ENCODE results near the gene COL1A2.

COL1A2 gene

GRCh38 chr7:94362276-94362675, 32.4 kb upstream of the COL1A2 start:
- Histone ChIP-seq H3K9me2 (replicated peaks; ENCODE audit: low read depth, low read length) (no peaks in the 10 kb centered on the region), H3K4me1 (ENCODE audit: insufficient read depth, low read length, poor library complexity, severe bottlenecking) (no peaks in the 10 kb centered on the region), H3K4me3 (ENCODE audit: low read length, poor library complexity, severe bottlenecking) (no peak overlapping the region), H2AFZ (ENCODE audit: low read length) (no peak overlapping the region), H3K9me3 (ENCODE audit: insufficient read depth, low read depth, low read length) (no peaks in the 10 kb centered on the region), H3K9ac (ENCODE audit: low read depth, low read length, poor library complexity, severe bottlenecking) (no peak overlapping the region), H3F3A (ENCODE audit: low read depth) (no peaks in the 10 kb centered on the region), H3K27me3 (ENCODE audit: insufficient read depth, low read length, poor library complexity, severe bottlenecking) (no peaks in the 10 kb centered on the region), H3K36me3 (ENCODE audit: insufficient read depth, low read length) (no peaks in the 10 kb centered on the region), H3K4me2 (ENCODE audit: low read depth, low read length, poor library complexity, severe bottlenecking) (no peak overlapping the region), H3K79me2 (ENCODE audit: insufficient read depth, low read length) (no peaks in the 10 kb centered on the region), H4K20me1 (ENCODE audit: insufficient read depth, low read length, poor library complexity, severe bottlenecking) (no peaks in the 10 kb centered on the region)
- TF ChIP-seq, protein P1, sequence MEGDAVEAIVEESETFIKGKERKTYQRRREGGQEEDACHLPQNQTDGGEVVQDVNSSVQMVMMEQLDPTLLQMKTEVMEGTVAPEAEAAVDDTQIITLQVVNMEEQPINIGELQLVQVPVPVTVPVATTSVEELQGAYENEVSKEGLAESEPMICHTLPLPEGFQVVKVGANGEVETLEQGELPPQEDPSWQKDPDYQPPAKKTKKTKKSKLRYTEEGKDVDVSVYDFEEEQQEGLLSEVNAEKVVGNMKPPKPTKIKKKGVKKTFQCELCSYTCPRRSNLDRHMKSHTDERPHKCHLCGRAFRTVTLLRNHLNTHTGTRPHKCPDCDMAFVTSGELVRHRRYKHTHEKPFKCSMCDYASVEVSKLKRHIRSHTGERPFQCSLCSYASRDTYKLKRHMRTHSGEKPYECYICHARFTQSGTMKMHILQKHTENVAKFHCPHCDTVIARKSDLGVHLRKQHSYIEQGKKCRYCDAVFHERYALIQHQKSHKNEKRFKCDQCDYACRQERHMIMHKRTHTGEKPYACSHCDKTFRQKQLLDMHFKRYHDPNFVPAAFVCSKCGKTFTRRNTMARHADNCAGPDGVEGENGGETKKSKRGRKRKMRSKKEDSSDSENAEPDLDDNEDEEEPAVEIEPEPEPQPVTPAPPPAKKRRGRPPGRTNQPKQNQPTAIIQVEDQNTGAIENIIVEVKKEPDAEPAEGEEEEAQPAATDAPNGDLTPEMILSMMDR (conservative IDR thresholded peaks at IDR 0.05; ENCODE audit: low read length), result no peak
- no peak for TF ChIP-seq EZH2phosphoT487 (IDR thresholded peaks at IDR 0.05; ENCODE audit: borderline replicate concordance)

DNA sequence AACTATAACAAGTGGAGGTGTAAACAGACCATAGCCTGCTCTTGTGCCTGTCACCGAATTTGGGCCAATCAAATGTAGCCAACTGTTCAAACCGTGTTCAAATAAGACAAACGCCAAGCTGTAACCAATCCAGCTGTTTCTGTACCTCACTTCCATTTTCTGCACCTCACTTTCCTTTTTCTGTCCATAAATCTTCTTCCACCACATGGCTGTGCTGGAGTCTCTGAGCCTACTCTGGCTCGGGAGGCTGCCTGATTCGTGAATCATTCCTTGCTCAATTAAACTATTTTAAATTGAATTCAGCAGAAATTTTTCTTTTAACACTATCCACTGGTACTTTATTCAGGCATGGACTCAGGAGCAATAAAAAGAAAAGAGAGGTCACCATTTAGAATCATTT, 29.9 kb upstream of the COL1A2 start:
- H3K36me3 ChIP-seq (ENCODE audit: insufficient read depth, low read length), result no peaks in the 10 kb centered on the region
- no peak overlapping the region for H3K4me2 ChIP-seq (ENCODE audit: low read depth, low read length, poor library complexity, severe bottlenecking)
- H3K4me1 ChIP-seq (ENCODE audit: insufficient read depth, low read length, poor library complexity, severe bottlenecking), result no peaks in the 10 kb centered on the region
- H2AFZ ChIP-seq (ENCODE audit: low read length), result no peak overlapping the region
- no peaks in the 10 kb centered on the region for H4K20me1 ChIP-seq (ENCODE audit: insufficient read depth, low read length, poor library complexity, severe bottlenecking)
- H3K9ac ChIP-seq (ENCODE audit: low read depth, low read length, poor library complexity, severe bottlenecking), result no peak overlapping the region
- no peaks in the 10 kb centered on the region for H3K79me2 ChIP-seq (ENCODE audit: insufficient read depth, low read length)
- no peak for TF ChIP-seq EZH2phosphoT487 (IDR thresholded peaks at IDR 0.05; ENCODE audit: borderline replicate concordance)
- TF ChIP-seq, protein P1 (conservative IDR thresholded peaks at IDR 0.05; ENCODE audit: low read length), result no peak
- no peak overlapping the region for H3K4me3 ChIP-seq (ENCODE audit: low read length, poor library complexity, severe bottlenecking)
- no peaks in the 10 kb centered on the region for H3K27me3 ChIP-seq (ENCODE audit: insufficient read depth, low read length, poor library complexity, severe bottlenecking)
- H3K9me2 ChIP-seq (replicated peaks; ENCODE audit: low read depth, low read length), result no peaks in the 10 kb centered on the region
- no peaks in the 10 kb centered on the region for H3K9me3 ChIP-seq (ENCODE audit: insufficient read depth, low read depth, low read length)
- no peaks in the 10 kb centered on the region for H3F3A ChIP-seq (ENCODE audit: low read depth)

- Histone ChIP-seq H3K9ac (ENCODE audit: low read depth, low read length, poor library complexity, severe bottlenecking) (no peak overlapping the region), H3F3A (ENCODE audit: low read depth) (no peaks in the 10 kb centered on the region), H3K27me3 (ENCODE audit: insufficient read depth, low read length, poor library complexity, severe bottlenecking) (no peaks in the 10 kb centered on the region), H3K79me2 (ENCODE audit: insufficient read depth, low read length) (no peaks in the 10 kb centered on the region), H3K36me3 (ENCODE audit: insufficient read depth, low read length) (no peaks in the 10 kb centered on the region), H3K4me2 (ENCODE audit: low read depth, low read length, poor library complexity, severe bottlenecking) (no peak overlapping the region), H3K4me1 (ENCODE audit: insufficient read depth, low read length, poor library complexity, severe bottlenecking) (no peaks in the 10 kb centered on the region), H3K9me3 (ENCODE audit: insufficient read depth, low read depth, low read length) (no peaks in the 10 kb centered on the region), H3K4me3 (ENCODE audit: low read length, poor library complexity, severe bottlenecking) (no peak overlapping the region), H2AFZ (ENCODE audit: low read length) (no peak overlapping the region), H3K9me2 (replicated peaks; ENCODE audit: low read depth, low read length) (no peaks in the 10 kb centered on the region), H4K20me1 (ENCODE audit: insufficient read depth, low read length, poor library complexity, severe bottlenecking) (no peaks in the 10 kb centered on the region)
- no peak for TF ChIP-seq EZH2phosphoT487 (IDR thresholded peaks at IDR 0.05; ENCODE audit: borderline replicate concordance)
- TF ChIP-seq, protein P1 (conservative IDR thresholded peaks at IDR 0.05; ENCODE audit: low read length), result no peak
These were observed 28.5 kb upstream of the COL1A2 start for GRCh38 chr7:94366163-94366562.
